Astrocyte of the cerebellum (primary cell): ENCODE data around the gene AIF1L.

Experiments used
- DNase-seq: peaks from one replicate; pipeline ENCODE4 v3.0.0-alpha.2; 2011; ENCODE audit warnings: low read depth
- H3K4me3 ChIP-seq: 2 replicates; pipeline ENCODE4 v1.5.1; 2011; ENCODE audit warnings: mild to moderate bottlenecking, low read depth, low read length, moderate library complexity
- CTCF ChIP-seq: IDR thresholded peaks from 2 replicates; pipeline ENCODE4 v1.5.1; 2012; ENCODE audit warnings: low read length, low read depth, moderate library complexity, mild to moderate bottlenecking; ENCODE audit errors: missing control alignments
- in situ Hi-C: cut with HindIII; loops from 2 replicates; pipeline ENCODE4 v1.10.0; 2017; ENCODE audit warnings: low sequenced_read_pairs

The AIF1L gene

GRCh38 chr9:131067625-131068024 is 28.7 kb upstream of the AIF1L start:
- in situ Hi-C loops: no loop called here
- no peak for DNase-seq
- no peak for TF ChIP-seq CTCF
- H3K4me3 ChIP-seq: no peak overlapping the region

GRCh38 chr9:131068076-131068816 is 28.1 kb upstream of the AIF1L start:
- TF ChIP-seq CTCF: no peak
- no peak for DNase-seq
- no peak overlapping the region for H3K4me3 ChIP-seq
- in situ Hi-C loops: no loop called here

GRCh38 chr9:131069699-131070098 is 26.6 kb upstream of the AIF1L start:
- TF ChIP-seq CTCF: no peak
- no peak overlapping the region for H3K4me3 ChIP-seq
- in situ Hi-C loops: no loop called here
- no peak for DNase-seq

- in situ Hi-C loops: no loop called here
- DNase-seq: no peak
- TF ChIP-seq CTCF: no peak
- no peak overlapping the region for H3K4me3 ChIP-seq
These were observed 24.0 kb upstream of the AIF1L start for GRCh38 chr9:131072107-131072870.

- DNase-seq: no peak
- TF ChIP-seq CTCF: no peak
- H3K4me3 ChIP-seq: no peak overlapping the region
- in situ Hi-C loops: no loop called here
These were observed 23.5 kb upstream of the AIF1L start for GRCh38 chr9:131072871-131073237.

- no peak for TF ChIP-seq CTCF
- in situ Hi-C loops: no loop called here
These were observed 19.8 kb upstream of the AIF1L start for GRCh38 chr9:131076347-131077195.

More at GRCh38 chr9:131076347-131077195, 19.8 kb upstream of the AIF1L start:
- no peak overlapping the region for H3K4me3 ChIP-seq
- no peak for DNase-seq
